Smooth muscle cell of the umbilical artery (primary cell): ENCODE data around the gene DCAF7. TPM values are rescaled to one million over a fixed set of nuclear protein-coding genes. Genes with fewer than 3 reads are reported as not detected.

Source experiments
- total RNA-seq: library from RNA; depleted of rRNA; stranded (reverse); fragments of >200 nt; gene quantifications from 2 replicates; pipeline ENCODE4 v1.2.3, GENCODE V29; 2014

The DCAF7 gene, protein sequence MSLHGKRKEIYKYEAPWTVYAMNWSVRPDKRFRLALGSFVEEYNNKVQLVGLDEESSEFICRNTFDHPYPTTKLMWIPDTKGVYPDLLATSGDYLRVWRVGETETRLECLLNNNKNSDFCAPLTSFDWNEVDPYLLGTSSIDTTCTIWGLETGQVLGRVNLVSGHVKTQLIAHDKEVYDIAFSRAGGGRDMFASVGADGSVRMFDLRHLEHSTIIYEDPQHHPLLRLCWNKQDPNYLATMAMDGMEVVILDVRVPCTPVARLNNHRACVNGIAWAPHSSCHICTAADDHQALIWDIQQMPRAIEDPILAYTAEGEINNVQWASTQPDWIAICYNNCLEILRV
- total RNA-seq, result 14.3 and 23.9 TPM in 2 replicates

DNA sequence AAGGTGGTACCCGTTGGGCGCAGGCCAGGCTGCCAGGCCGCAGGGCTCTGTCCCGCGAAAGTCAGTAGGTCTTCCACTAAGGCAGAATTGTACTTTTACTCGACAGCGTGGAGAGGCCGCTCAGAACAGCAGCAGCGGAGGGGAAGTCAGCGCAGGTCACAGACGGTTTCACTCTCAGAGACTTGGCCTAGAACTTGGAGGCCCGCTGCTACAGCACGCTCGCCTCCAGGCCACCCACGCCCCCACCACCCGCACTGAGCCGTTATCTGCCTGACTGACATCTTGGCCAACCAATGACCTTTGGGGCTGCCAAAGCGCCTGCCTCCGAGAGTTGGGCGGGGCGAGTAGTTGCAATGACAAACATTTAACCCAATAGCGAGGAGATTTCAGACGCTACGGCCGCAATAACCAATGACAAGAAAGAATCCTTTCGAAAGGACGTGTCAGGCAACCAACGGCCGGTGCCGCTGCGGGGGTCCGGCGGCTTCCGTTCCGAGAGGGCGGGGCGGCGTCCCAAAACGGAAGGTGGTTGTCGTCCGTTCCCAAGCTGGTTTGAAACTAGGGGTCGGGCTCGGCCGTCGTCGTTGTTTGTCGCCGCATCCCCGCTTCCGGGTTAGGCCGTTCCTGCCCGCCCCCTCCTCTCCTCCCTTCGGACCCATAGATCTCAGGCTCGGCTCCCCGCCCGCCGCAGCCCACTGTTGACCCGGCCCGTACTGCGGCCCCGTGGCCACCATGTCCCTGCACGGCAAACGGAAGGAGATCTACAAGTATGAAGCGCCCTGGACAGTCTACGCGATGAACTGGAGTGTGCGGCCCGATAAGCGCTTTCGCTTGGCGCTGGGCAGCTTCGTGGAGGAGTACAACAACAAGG, at the start of gene DCAF7:
DCAF7 (plus strand) TSS at position 532 of the 871 bp plus-strand sequence; CDS start at position 733, 201 bp downstream.

DNA sequence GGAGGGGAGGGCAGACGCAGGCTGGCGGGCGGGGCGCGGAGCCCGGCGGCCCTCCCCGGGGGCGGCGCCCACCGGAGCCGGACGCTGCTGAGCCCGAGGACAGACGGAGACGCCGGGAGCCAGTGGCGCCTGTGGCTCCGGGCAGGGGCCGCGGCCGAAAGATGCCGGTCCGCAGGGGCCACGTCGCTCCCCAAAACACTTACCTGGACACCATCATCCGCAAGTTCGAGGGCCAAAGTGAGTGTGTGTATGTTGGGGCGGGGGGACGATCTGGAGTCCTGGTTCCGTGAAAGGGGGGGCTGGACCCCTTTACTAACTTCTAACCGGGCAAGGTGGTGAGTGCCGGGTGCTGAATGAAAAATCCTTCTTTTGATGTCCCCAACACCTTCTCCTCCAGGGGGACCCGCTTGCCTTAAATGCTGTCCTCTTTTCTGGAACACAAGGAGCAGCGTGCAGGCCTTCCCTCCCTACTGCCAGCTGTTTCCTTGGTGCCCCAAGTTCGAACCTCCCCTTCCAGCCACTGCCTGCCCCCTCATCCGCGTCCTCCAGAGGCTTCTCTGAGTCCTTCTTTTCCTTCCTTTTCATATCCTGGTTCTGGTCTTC, 26.9 kb upstream of the DCAF7 start, which contains the start of gene KCNH6:
KCNH6 (plus strand) TSS at position 106 of the 603 bp plus-strand sequence; CDS start at position 162, 56 bp downstream.

DNA sequence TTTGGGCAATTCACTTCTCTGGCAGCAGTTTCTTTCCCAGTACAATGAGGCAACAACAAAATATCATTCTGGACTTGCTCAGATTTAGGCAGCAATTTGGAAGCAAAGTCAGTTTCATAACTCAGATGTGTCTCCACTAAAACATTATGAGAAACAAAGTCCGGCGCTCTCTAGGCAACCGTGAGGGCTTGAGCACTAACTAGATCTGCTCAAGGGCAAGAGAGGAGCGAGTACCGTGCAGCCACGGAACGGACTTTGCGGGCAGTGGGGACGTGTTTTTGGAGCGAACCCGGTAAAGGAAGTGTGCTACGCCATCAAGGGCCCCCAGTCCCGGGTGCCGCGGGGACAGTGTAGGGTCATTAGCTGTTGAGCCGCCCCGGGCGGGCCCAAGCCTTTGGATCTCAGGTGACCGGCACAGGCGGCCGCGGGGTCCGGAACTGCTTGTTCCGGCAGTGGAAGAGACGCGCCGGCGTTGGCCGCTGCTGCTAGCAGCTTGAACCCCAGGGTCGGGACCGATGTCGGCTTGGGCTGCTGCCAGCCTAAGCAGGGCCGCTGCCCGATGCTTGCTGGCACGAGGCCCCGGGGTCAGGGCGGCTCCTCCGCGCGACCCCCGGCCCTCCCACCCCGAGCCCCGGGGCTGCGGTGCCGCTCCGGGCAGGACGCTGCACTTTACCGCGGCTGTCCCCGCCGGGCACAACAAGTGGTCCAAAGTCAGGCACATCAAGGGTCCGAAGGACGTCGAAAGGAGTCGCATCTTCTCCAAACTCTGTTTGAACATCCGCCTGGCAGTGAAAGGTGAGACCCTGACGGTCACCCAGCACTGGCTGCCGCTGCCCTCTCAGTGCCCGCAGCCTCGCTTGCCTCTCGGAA, 50.5 kb downstream of the DCAF7 start, which contains the start of gene TACO1:
TACO1 (plus strand) TSS at position 327 of the 870 bp plus-strand sequence; CDS start at position 516, 189 bp downstream.

DNA sequence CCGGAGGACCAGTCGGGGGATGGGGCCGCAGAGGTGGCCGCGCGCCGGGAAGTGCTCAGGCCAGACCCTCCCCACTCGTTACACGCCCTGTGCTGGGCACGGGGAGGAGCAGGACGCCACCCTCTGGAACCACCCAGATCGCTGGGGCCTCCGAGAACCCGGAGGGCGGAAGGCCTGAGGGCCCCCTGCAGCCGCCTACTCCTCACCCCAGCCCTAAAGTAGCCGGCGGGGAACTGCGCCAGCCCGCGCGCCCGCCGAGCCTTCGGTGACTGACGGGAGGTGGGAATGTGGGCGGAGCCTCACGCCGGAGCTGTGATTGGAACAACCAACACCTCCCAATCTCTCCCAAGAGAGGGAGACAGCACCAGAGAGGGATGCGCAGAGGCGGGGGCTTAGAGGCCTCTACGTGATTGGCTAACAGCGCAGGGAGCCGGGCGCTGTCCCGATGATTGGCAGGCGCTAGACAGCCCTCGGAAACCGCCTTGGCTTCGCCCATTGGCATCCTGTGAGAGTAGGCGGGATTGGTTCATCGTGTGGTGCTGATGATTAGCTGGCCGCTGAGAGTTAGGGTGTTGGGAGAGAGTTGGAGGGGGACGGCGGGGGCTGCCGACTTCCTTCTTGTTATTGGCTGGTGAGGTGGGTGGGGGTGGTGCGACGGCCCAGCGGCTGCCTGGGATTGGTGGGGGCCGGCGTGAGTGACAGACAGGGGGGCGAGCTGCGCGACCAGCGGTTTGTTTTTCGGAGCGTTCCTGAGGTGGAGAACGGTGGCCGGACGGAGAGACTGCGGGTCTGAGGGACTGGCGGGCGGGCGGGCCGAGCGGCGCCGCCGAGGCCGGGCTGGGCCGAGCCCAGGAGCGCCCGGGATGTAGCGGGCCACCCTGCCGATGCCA, 71.7 kb downstream of the DCAF7 start, which contains the start of gene MAP3K3:
MAP3K3 (plus strand) TSS at position 734 of the 890 bp plus-strand sequence. CDS start 343 bp downstream, outside the sequence.

Other genes starting within 250 kb of the DCAF7 start
- gene CYB561, start 104.2 kb upstream of the DCAF7 start, total RNA-seq, result 11.4 and 27.9 TPM in 2 replicates
- gene ACE, start 73.4 kb upstream of the DCAF7 start, total RNA-seq, result 0.59 and 1.1 TPM in 2 replicates
- not detected in 2 replicates for gene KCNH6, start 27.1 kb upstream of the DCAF7 start, total RNA-seq
- 12.5 and 17.2 TPM in 2 replicates for gene TACO1, start 50.4 kb downstream of the DCAF7 start, total RNA-seq
- 27.6 and 39.1 TPM in 2 replicates for gene MAP3K3, start 71.9 kb downstream of the DCAF7 start, total RNA-seq
- gene LIMD2, start 149.6 kb downstream of the DCAF7 start, total RNA-seq, result 7.4 and 16.4 TPM in 2 replicates
- 21.1 and 23.8 TPM in 2 replicates for gene STRADA, start 191.3 kb downstream of the DCAF7 start, total RNA-seq
- gene CCDC47, start 223.1 kb downstream of the DCAF7 start, total RNA-seq, result 87.6 and 102 TPM in 2 replicates
- 68.6 and 103 TPM in 2 replicates for gene DDX42, start 223.7 kb downstream of the DCAF7 start, total RNA-seq